ENCODE data around the gene KRT6C. TPM values are rescaled to one million over a fixed set of nuclear protein-coding genes. Genes with fewer than 3 reads are reported as not detected.
"Not testable (repeated sequence)": the region's sequence is repeated elsewhere in the genome, so short reads cannot be mapped to it uniquely, and the experiment has no call there.

Gene KRT6C
- total RNA-seq, 2 experiments from 2014 or later: not detected

DNA sequence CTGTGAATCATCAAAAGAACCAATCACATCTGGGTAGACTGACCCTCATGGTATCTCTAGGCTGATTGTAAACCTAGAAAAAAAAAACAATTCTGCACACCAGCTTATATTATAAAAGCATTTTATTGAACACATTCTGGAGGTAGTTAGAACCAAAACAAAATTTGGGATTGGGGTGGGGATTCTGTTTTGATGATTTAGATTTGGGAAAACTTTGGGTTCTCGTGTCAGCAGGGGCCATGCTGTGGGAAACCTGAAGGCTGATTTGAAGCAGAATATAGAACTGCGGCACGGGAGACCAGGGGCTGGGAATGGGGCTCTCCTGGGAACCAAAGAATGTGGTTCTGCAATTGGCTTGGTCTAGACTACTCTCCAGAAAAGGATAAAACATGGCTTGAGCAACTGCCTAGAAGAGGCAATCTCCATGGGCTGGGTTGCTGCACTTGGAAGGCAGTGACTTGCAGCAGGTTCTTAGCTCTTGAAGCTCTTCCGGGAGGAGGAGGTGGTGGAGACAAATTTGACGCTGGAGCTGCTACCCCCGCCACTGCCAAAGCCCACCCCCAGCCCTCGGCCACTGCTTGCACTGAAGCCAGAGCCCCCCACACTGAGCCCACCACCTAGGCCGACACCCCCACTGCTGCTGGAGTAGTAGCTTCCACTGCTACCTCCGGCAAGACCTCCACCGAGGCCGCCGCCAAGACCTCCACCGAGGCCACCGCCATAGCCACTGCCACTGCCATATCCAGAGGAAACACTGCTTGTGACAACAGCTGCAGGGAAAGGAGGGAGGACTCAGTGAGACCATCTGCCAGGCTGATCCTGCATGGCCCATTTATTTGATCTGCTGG lies 41.1 kb upstream of the KRT6C start:
- Mint-ChIP-seq H3K36me3 (no peaks in the 10 kb centered on the region), H3K4me3 (no peak overlapping the region), H3K27me3 (peaks cover 22% of the 10 kb centered on the region), H3K9me3 (ENCODE audit: low read depth) (peaks cover 6% of the 10 kb centered on the region), H3K4me1 (no peaks in the 10 kb centered on the region), H3K27ac (no peak overlapping the region)
- CTCF ChIA-PET: interaction anchor here (1.0 kb wide), 1 partner anchor 365 kb away, joined by 3 read pairs; no protein-coding TSS in a partner anchor
- DNase-seq (no peak), ATAC-seq (no peak)

GRCh38 chr12:52513736-52514135 lies 40.1 kb upstream of the KRT6C start:
- H3K27me3 Mint-ChIP-seq: peaks cover 26% of the 10 kb centered on the region
- ATAC-seq: no peak

DNA sequence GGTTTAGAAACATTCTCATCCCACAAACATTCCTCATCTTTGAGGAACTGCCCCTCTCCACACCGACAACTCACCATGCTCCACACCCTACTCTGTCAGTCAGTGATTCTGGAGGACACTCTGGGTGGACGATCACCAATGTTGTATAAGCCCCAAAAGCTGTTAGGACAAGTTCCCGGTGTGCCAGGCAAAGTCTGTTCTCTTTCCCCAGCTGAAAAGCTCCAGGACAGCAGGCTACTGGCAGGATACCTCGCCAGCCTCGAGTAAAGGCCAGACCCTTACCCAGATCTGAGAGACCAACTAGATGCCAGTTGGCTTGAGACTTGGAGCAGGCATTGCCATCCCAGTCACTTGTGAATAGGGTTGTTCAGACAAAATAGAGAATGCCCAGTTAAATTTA lies 34.6 kb upstream of the KRT6C start:
- Mint-ChIP-seq H3K36me3 (no peaks in the 10 kb centered on the region), H3K27ac (no peak overlapping the region), H3K27me3 (peaks cover 52% of the 10 kb centered on the region), H3K4me3 (no peak overlapping the region), H3K4me1 (no peaks in the 10 kb centered on the region), H3K9me3 (ENCODE audit: low read depth) (peaks cover 6% of the 10 kb centered on the region)
- CTCF ChIA-PET: interaction anchor here (0.7 to 1.2 kb wide), 3 partner anchors 134 to 363 kb away, joined by 3 to 4 read pairs (median 3); no protein-coding TSS in a partner anchor
- ATAC-seq (no peak), DNase-seq (no peak)

More at GRCh38 chr12:52513736-52514135, 40.1 kb upstream of the KRT6C start:
- CTCF ChIA-PET: interaction anchor here (1.0 kb wide), 1 partner anchor 366 kb away, joined by 3 read pairs; no protein-coding TSS in a partner anchor
- Mint-ChIP-seq H3K36me3 (no peaks in the 10 kb centered on the region), H3K4me1 (no peaks in the 10 kb centered on the region), H3K9me3 (ENCODE audit: low read depth) (peaks cover 6% of the 10 kb centered on the region), H3K27ac (no peak overlapping the region), H3K4me3 (no peak overlapping the region)
- no peak for DNase-seq

DNA sequence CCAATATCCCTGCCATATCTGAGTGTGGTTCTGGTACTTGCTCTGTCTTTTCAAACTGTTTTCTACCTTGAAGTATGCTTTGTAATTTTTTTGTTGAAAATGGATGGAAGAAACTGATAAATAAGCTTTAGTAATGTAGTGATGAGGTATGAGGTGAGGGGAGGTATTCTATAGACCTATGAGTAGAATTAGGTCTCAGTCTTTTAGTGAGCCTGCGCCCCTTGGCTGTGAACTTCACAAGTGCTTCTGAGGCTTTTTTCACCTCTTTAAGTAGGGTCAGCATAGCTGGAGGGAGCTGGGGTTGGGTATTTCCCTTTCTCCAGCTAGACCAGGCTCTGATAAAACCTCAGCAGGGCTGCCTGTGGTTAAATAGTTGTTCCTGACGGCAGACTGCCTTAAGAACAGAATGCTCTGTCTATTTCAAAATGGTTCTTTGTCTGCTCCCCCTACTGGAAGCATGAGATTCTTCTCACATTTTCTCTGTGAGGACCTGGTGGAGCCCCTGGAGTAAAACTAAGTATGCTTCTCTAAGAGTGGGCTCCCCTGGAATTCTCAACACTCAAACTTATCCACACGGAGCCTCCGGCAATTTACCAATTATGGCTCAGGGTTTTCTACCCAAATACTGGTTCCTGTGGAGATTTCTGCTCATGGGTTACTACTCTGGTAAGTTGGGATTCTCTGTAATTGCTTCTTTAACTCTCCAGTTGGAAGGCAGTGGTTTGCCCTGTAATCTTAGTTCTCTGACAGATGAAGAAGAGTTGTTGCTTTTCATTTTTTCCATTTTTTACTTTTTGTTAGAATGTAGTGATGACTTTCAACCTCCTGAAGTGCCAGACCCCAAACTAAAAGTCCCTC lies 33.5 kb upstream of the KRT6C start:
- CTCF ChIA-PET: interaction anchor here (0.7 to 1.2 kb wide), 5 partner anchors 13 to 364 kb away, joined by 3 to 4 read pairs (median 3); partner anchors contain the start of gene KRT5
- peaks cover 6% of the 10 kb centered on the region for H3K9me3 Mint-ChIP-seq (ENCODE audit: low read depth)
- peaks cover 53% of the 10 kb centered on the region for H3K27me3 Mint-ChIP-seq
- DNase-seq: no peak
- H3K36me3 Mint-ChIP-seq: no peaks in the 10 kb centered on the region
- no peak for ATAC-seq
- H3K4me1 Mint-ChIP-seq: no peaks in the 10 kb centered on the region
- H3K4me3 Mint-ChIP-seq: no peak overlapping the region
- H3K27ac Mint-ChIP-seq: no peak overlapping the region

- no peaks in the 10 kb centered on the region for H3K9me3 Mint-ChIP-seq (ENCODE audit: low read depth)
Observed at GRCh38 chr12:52502877-52503276, 29.3 kb upstream of the KRT6C start.

GRCh38 chr12:52501490-52501889 lies 27.9 kb upstream of the KRT6C start:
- peaks cover 50% of the 10 kb centered on the region for H3K27me3 Mint-ChIP-seq
- no peaks in the 10 kb centered on the region for H3K36me3 Mint-ChIP-seq
- no peak for ATAC-seq
- H3K4me3 Mint-ChIP-seq: no peak overlapping the region
- CTCF ChIA-PET: no interaction called here
- H3K27ac Mint-ChIP-seq: no peak overlapping the region
- DNase-seq: no peak
- no peaks in the 10 kb centered on the region for H3K9me3 Mint-ChIP-seq (ENCODE audit: low read depth)
- H3K4me1 Mint-ChIP-seq: no peaks in the 10 kb centered on the region

More at GRCh38 chr12:52502877-52503276, 29.3 kb upstream of the KRT6C start:
- H3K27ac Mint-ChIP-seq: no peak overlapping the region
- no peak overlapping the region for H3K4me3 Mint-ChIP-seq
- DNase-seq: no peak
- H3K4me1 Mint-ChIP-seq: no peaks in the 10 kb centered on the region
- peaks cover 58% of the 10 kb centered on the region for H3K27me3 Mint-ChIP-seq
- no peak for ATAC-seq
- H3K36me3 Mint-ChIP-seq: no peaks in the 10 kb centered on the region
- CTCF ChIA-PET: no interaction called here

DNA sequence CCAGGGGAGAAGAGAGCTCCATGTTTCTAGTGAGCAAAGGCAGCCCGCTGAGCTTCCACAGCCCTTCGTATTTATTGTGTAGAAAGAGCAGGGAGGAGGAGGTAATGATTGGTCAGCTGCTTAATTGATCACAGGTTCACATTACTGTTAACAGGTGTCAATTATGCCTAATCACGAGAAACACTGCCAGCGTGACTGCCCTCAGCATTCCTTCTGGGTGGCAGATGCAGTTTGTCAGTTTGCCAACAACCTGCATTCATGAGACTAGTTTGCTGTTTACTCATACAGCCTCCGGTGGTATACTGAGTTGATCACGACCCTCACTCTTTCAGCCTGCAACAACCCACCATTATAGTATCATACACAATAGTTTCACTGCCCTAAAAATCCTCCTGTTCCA lies 27.0 kb upstream of the KRT6C start:
- CTCF ChIA-PET, ATAC-seq: not testable (repeated sequence)
- H3K27me3 Mint-ChIP-seq: peaks cover 49% of the 10 kb centered on the region

GRCh38 chr12:52499806-52500560 lies 26.4 kb upstream of the KRT6C start:
- H3K9me3 Mint-ChIP-seq (ENCODE audit: low read depth): no peaks in the 10 kb centered on the region
- ATAC-seq (no peak), DNase-seq (no peak)
- H3K27ac Mint-ChIP-seq: no peak overlapping the region
- peaks cover 48% of the 10 kb centered on the region for H3K27me3 Mint-ChIP-seq
- H3K36me3 Mint-ChIP-seq: no peaks in the 10 kb centered on the region
- H3K4me1 Mint-ChIP-seq: no peaks in the 10 kb centered on the region
- no peak overlapping the region for H3K4me3 Mint-ChIP-seq
- CTCF ChIA-PET: no interaction called here

More for the DNA sequence above, 27.0 kb upstream of the KRT6C start:
- not testable (repeated sequence) for H3K4me3 Mint-ChIP-seq; H3K9me3 Mint-ChIP-seq (ENCODE audit: low read depth); H3K27ac Mint-ChIP-seq; H3K4me1 Mint-ChIP-seq; H3K36me3 Mint-ChIP-seq; DNase-seq

DNA sequence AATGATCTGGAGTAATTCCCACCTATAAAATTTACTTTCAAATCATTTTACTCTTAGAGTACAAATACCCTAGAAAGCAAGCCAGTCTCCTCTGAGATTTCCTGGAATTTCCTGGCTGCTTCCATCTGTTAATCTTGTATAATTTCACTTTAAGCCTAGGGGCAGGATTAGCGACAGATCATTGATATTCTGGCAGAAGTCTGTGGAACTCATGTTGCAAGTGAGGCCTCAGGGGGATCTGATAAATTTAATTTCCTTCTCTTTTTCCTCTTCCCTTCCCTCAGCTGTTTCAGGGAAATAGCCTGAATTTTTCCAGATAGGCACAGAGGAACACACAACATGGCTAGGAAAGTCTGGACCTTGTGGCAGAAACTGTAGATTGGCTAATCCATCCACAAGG lies 25.3 kb upstream of the KRT6C start:
- DNase-seq (no peak), ATAC-seq (no peak)
- CTCF ChIA-PET: no interaction called here
- H3K9me3 Mint-ChIP-seq (ENCODE audit: low read depth): no peaks in the 10 kb centered on the region
- peaks cover 50% of the 10 kb centered on the region for H3K27me3 Mint-ChIP-seq
- H3K27ac Mint-ChIP-seq: no peak overlapping the region
- H3K4me1 Mint-ChIP-seq: no peaks in the 10 kb centered on the region
- no peaks in the 10 kb centered on the region for H3K36me3 Mint-ChIP-seq
- H3K4me3 Mint-ChIP-seq: no peak overlapping the region

GRCh38 chr12:52497975-52498374 lies 24.4 kb upstream of the KRT6C start:
- Mint-ChIP-seq H3K27me3 (peaks cover 48% of the 10 kb centered on the region), H3K4me1 (no peaks in the 10 kb centered on the region), H3K27ac (no peak overlapping the region), H3K9me3 (ENCODE audit: low read depth) (no peaks in the 10 kb centered on the region), H3K36me3 (no peaks in the 10 kb centered on the region), H3K4me3 (no peak overlapping the region)
- ATAC-seq: no peak
- DNase-seq: no peak
- CTCF ChIA-PET: no interaction called here

- H3K36me3 Mint-ChIP-seq: no peaks in the 10 kb centered on the region
- CTCF ChIA-PET: interaction anchor here (1.5 kb wide), 1 partner anchor 12 kb away, joined by 4 read pairs; no protein-coding TSS in a partner anchor
- no peak for DNase-seq
- H3K27ac Mint-ChIP-seq: no peak overlapping the region
- no peak for ATAC-seq
- H3K4me1 Mint-ChIP-seq: no peaks in the 10 kb centered on the region
- H3K4me3 Mint-ChIP-seq: no peak overlapping the region
- H3K27me3 Mint-ChIP-seq: peaks cover 50% of the 10 kb centered on the region
- no peaks in the 10 kb centered on the region for H3K9me3 Mint-ChIP-seq (ENCODE audit: low read depth)
Observed at GRCh38 chr12:52496590-52497071, 23.0 kb upstream of the KRT6C start.

DNA sequence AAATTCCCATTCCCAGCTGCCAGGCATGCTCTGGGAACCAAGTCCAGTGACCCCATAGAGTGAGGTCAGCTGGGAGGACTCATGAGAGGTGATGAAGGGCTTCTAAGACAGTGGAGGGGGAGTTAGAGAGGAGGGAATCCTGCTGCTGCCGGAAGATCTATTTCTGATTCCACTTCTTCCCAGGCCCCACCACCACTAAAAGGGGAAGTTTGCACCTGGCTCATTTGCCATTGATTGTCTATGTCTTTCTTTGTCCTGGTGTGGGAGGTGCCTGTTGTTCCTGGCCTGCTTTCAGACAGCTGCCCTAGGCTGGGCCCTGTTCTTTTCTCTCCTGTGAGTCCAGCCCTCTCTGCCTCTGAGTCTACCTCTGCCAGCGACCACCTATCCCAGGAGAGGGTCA lies 22.4 kb upstream of the KRT6C start:
- no peaks in the 10 kb centered on the region for H3K9me3 Mint-ChIP-seq (ENCODE audit: low read depth)
- H3K36me3 Mint-ChIP-seq: no peaks in the 10 kb centered on the region
- DNase-seq: no peak
- H3K27me3 Mint-ChIP-seq: peaks cover 52% of the 10 kb centered on the region
- H3K4me3 Mint-ChIP-seq: no peak overlapping the region
- no peak overlapping the region for H3K27ac Mint-ChIP-seq
- no peaks in the 10 kb centered on the region for H3K4me1 Mint-ChIP-seq
- no peak for ATAC-seq
- CTCF ChIA-PET: interaction anchor here (1.5 kb wide), 1 partner anchor 12 kb away, joined by 4 read pairs; no protein-coding TSS in a partner anchor

DNA sequence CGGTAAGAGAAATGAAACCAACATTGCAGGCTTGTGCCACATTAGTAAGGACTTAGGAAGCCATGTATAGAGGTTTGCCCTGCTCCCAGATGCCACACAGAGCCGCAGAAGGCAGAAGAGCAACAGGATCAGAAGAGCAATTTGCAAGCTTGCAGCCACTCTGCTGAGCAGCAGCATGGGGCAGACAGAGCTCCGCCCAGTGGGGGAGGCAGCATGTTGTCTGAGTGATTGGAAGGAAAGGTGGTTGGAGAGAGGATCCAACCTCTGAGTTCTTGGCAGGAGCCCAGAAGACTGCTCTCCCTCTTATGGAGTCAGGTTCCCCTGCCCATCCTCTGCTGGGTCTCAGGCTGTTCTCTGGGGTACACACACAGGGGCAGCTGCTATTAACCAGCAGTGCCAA lies 21.8 kb upstream of the KRT6C start:
- no peak overlapping the region for H3K27ac Mint-ChIP-seq
- peaks cover 48% of the 10 kb centered on the region for H3K27me3 Mint-ChIP-seq
- CTCF ChIA-PET: no interaction called here
- no peaks in the 10 kb centered on the region for H3K36me3 Mint-ChIP-seq
- no peak overlapping the region for H3K4me3 Mint-ChIP-seq
- no peaks in the 10 kb centered on the region for H3K4me1 Mint-ChIP-seq
- no peaks in the 10 kb centered on the region for H3K9me3 Mint-ChIP-seq (ENCODE audit: low read depth)
- DNase-seq: no peak
- ATAC-seq: no peak
